ENCODE results near the gene DECR2.

The DECR2 gene

DNA sequence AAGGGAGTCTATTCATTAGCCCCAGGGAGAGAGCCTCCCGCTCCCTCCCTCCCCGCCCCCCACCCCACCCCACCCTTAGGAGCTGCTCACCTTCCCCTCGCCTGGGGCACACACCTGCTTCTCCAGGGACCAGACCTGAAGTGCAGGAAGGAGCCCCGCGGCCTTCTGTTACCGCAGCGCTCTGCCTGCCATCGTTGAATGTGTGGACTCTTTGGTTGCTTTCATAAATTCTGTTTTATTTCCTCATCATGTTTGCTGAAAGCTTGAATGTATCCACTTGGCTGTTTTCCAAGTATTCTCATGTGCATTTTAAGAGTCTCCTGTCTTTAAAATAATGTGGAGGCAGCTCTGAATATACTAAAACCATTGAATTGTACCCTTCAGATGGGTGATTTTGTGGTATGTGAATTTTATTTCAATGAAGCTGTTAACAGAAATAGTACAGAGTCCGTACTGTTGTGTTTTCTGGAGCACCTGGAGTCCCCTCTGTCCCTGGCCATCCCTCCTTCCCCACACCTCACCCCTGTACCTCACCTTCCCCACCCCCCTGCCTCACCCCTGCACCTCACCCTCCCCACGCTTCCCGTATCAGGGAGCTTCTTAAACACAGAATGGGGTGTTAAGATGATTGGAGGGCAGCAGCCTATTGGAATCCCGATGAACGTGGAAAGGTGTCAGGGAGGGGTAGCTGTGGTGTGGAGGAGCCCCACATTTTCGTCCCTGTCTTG is 49.3 kb downstream of the DECR2 start:
- DNase-seq, result no peak

DNA sequence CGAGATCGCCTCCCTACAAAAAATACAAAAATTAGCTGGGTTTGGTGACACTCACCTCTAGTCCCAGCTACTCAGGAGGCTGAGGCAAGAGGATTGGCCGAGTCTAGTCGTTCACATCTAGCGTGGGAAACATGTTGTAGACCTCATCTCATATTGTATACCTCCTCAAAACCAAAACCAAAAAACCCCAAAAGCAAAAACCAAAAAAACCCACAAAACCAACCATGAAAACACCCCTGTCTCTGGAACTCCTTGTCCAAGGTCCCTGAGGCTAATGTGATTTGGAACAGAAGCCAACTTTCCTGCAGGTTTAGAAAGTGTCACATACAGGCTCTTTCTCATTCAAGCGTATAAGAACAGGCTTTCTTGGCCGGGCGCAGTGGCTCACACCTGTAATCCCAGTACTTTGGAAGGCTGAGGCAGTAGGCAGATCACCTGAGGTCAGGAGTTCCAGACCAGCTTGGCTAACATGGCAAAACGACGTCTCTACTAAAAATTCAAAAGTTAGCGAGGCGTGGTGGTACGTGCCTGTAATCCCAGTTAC is 52.8 kb downstream of the DECR2 start:
- DNase-seq, result no peak

DNA sequence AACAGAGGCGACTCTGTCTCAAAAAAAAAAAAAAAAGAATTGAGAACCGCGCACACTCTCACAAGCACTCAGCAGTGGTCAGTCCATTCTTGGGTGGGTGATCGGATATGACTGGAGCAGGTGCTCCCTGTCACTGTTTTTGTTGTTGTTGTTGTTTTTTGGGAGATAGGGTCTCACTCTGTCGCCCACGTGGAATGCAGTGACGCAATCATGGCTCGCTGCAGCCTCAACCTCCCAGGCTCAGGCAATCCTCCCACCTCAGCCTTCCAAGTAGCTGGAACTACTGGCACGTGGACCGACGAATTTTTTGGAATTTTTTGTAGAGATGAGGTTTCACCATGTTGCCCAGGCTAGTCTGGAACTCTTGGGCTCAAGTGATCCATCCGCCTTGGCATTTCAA is 53.8 kb downstream of the DECR2 start:
- no peak for DNase-seq

DNA sequence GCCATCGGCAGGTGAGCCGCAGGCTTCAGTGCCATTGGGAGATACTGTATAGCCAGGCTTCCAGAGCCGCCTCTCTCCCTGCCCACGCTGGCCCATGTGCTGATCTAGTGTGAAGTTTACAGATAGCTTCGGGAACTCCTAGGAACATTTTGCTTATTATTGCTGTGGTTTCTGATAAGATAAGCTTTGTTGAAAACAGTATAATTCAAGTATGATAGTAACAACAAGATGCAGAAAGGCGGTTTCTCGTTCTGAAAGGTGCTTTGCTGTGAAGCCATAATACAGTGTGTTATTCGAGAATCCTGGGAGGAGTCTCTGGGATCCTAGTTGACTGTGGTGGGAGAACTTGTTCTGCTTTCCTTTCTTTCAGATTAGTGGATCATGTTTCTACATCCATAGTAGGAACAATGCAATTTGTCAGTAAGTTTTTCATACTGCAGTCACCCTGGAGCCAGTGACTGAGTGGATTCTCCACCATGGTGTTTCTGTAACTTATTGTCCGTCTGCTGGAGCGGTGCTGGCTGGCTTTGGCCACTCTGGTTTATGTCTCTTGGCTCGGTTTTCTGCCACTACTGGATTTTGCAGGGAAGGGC is 55.3 kb downstream of the DECR2 start:
- no peak for DNase-seq

DNA sequence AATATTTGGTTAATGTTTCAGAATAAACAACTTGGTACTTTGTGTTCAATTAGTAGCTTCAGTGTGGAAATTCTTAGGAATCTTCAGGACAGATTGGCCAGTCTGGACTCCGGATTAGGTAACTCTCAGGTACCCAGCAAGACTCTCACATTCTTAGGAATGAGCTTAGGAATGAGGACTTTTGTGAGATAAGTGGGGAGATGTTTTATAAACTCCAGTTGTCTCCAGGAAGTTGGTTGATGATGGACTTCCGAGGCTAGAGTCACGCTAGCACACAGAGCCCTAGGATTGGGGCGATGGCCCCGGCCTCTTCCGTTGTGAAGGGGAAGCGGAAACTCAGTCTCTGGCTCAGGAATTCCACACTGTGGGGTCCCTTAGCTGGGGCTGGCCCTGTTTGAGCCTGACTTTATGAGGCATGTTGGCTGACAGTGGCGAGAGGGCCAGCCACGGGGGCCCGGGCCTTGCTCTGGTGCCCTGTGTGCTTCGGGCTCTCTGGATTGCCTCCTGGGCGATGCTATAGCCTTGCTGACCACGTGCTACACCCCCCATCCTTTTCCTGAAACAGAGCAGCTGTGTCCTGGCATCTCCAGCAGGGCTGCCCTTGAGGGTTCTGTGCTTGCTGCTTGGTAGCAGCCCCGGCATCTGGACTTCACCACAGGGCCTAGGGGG is 56.2 kb downstream of the DECR2 start:
- no peak for DNase-seq

DNA sequence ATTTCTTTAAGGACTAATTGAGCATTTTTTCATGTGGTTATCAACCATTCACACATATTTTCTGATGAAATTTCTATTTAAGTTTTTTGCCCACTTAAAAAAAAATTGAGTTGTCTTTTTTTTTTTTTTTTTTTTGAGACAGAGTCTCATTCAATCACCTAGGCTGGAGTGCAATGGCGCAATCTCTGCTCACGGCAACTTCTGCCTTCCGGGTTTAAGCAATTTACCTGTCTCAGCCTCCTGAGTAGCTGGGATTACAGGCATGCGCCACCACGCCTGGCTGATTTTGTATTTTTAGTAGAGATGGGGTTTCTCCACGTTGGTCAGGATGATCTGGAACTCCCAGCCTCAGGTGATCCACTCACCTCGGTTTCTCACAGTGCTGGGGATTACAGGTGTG is 58.1 kb downstream of the DECR2 start:
- no peak for DNase-seq

DNA sequence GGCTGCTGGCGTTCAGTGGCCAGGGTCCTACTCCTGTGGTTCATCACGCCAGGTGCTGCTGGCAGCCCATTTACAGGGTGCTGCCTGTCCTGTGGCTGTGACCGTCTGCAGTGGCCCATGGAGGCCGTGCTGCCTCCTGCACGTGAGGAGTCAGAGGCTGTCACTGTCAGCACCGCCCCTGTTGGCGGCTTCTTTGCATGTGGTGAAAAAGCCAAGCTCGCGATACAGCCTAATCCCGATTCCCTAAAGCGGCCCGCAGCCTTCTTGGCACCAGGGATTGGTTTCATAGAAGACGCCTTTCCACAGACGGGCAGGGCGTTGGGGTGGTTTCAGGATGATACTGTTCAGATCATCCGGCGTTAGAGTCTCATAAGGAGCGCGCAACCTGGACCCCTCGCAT is 59.1 kb downstream of the DECR2 start:
- no peak for DNase-seq

Data from CD4-positive, alpha-beta T cell treated with Interleukin-4 for 4 hours (primary cell).